COLO668 (cell line): Measurements from ENCODE around the gene SARDH.
"Not testable (repeated sequence)": the region's sequence is repeated elsewhere in the genome, so short reads cannot be mapped to it uniquely, and the experiment has no call there.

Experiments used
- DNase-seq: peaks from one replicate; lab custom pipeline; 2025; ENCODE audit not compliant: unreplicated experiment; lab: John Stamatoyannopoulos, UW

The SARDH gene

DNA sequence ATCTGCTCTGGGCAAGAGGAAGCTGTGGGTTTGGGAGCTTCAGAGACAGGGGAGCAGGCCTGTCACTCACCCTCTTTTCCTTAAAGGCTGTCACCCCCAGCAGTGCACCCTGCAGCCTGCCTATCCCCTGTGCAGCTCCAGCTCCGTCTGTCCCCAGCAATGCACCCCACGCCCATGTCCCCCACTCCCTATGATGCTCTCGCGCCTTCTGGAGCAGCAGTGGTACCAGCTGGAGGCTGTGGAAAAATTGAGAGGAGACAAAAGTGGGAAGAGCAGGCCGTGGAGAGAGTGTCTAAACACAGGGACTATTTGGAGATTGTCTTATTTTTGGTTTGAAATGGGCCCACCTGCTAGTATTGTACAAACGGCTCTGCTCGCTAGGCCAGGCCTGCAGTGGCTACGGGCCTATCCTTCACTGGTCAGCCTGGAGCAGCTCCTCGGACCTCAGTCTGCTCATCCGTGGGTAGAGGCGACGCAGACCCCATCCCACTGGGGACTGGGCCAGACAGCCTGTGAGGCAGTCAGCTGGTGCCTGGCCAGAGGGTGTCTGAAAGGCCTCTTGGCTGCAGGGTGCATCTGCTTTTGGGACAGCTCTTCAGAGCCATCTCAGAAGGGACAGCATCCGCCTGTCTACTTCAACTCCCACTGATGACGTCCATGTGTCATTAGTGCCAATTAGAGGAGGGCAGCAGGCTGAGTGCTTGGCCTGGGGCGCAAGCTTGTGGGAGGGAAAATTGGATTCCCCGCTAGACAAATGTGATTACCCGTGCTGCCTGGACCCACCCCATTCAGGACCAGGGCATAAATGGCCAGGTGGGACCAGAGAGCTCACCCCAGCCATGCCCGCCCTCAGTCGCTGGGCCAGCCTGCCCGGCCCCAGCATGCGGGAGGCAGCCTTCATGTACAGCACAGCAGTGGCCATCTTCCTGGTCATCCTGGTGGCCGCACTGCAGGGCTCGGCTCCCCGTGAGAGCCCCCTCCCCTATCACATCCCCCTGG lies 102.3 kb downstream of the SARDH start, which contains the start of gene DBH:
DBH (plus strand) TSS at position 831 of the 999 bp plus-strand sequence; CDS start at position 840, 9 bp downstream.
- DNase-seq: no peak

DNA sequence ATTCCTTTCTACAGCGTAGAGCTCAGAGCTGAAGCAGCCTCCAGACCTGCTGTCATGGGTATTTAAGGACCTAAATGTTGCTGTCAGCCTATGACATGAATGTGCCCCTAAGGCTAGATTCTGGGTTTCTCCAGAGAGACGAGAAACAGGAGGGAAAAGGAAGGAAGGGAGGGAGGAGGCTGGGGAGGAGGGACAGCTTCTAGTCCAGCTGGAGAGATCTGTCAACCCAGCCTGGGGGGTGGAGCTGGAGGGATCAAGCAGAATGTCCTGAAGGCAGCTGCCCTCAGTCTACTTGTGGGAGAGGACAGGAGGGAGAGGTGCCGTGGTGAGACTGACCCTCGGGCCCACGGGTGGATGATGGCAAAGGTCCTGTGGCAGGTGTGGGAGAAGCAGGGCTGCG lies 103.1 kb downstream of the SARDH start:
- peak; percentile 31 for DNase-seq

DNA sequence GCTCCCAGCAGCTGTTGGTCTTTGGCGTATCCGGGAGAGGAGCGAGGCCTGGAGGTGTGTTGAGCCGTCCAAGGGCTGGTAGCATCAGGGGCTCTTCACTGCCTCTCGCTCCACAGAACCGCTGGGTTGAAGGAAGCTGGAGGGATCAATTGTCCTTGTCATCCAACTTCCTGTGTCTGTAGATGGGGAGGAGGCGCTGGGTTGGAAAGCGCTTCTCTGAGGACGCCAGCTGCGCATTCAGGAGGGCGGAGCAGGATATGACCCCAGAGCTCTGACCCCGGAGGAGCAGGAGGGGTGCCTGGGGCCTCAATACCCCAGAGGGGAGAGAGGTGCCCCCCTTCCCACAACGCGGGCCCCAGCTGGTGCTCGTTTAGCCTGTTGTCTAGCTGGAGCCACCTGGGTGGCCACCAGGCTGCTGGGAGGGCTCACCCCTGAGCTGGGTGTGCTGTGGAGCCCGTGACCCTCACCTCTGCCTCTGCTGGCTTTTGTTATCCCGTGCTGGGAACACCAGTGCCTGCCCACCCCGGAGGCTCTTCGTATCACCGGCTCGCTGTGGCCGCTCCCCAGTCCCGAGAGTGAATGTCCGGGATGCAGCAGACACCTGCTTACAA lies 104.0 kb downstream of the SARDH start:
- DNase-seq: peak; percentile 86

DNA sequence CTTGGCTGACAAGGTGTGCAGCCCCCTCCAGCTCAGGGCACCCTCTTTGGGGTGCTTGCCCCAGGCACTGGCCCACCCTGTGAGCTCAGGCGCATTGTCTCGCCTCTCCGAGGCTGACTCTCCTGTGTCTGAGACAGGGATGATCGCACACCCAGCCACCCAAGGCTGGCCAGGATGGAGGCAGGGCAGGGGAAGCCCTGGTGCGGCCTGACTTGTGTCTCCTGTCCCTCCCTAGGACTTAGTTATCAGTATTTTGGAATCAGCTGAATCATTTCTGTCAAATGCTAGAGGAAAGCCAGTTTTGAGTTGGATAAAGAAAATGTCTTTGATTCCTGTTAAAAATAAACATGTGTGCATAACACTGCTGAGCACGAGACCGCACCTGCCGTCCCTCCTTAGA lies 104.5 kb downstream of the SARDH start:
- peak; percentile 65 for DNase-seq

DNA sequence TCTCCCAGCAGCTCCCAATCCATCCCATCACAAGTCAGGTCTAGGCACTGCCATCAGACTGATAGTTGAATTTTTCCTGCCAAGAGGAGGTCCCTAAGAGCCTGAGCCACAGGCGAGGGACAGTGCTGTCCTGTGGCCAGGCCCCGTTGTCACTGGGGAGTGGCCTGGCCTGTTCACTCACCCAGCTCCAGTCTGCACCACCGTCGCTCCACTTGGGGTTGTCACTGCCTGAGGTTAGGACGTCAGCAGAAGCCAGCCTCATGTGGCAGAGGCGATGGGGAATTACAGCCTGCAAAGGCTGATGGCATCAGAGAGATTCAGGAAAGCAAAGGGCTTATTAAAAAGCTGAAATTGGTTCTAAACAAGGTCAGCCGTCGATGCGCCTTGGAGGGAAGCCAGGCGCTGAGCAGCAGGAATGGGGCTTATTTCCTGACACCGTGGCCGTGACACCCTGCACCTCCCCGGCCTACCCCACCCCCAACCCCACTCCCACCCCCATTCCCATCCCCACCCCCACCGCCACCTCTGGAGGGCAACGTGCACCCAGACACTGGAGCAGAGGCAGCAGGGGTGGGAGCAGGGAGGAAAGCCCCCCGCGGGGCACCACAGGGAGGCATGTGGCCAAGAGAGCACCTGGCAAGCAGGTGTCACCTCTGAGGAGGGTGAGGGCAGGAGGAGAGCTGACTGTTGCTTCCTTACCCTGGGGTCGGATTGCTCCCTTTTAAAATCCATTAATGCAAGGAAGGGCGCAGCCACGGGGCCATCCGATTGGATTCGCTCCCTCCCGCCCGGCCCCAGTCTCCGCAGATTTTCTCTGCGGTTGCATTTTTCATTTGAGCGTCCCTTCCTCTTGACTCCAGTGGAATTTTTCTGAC lies 105.1 kb downstream of the SARDH start:
- DNase-seq: peak; percentile 85

DNA sequence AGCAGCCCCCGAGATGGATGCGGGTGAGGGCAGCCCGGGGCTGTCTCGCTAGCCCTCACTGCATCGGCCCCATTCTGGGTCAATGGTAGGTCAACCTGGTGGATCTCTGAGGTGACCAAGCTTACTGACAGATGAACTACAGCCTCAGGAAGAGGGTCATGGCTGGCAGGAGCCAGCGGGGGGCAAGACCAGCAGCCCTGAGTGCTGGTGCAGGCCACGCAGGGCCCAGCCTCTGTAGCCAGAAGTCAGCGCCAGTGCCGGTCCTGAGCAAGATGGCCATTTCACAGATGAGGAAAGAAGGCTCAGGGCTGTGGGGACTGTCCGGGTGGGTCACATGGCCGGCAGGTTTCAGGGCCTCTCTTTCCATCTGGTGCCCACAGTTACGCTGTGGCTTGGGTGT lies 107.0 kb downstream of the SARDH start:
- no peak for DNase-seq

DNA sequence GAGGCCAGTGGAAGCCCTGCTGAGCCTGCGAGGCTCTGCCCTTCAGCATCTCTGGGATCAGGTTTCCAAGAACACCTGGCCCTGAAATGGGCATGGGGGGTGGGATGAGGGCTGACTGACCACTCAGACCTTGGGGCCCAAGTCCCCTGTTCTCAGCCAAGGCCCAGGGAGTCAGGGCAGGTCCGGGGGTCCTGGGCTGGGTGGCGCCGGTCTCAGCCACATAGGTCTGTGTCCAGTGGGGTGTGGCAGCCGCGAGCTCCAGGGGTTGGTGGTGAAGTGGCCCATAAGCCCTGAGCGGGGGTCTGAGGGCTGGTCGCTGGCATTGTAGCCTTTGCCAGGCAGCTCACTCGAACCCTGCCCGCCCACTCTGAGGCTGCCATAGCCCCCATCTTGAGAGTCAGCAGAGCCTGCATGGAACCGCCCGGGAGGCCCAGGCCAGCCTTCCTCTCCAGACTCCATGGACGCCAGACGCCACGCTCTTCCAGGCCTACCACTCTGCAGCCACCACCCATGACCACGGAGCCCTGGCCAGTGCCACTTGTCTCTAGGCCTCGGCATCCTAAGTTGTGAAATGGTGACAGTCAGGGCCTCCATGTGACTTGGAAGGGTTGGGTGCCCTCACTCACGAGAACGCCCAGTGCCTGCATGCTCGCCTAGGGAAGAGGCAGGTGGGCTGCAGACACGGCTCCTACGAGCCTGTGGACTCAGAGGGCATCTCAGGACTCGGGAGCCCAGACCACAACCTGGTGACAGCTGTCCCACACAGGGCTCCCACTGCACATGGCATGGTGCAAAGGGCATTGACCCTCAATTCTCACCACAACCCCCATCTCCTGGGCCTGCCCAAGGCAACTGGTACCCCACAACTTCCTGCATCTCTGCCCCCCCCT lies 108.7 kb downstream of the SARDH start:
- DNase-seq: no peak

DNA sequence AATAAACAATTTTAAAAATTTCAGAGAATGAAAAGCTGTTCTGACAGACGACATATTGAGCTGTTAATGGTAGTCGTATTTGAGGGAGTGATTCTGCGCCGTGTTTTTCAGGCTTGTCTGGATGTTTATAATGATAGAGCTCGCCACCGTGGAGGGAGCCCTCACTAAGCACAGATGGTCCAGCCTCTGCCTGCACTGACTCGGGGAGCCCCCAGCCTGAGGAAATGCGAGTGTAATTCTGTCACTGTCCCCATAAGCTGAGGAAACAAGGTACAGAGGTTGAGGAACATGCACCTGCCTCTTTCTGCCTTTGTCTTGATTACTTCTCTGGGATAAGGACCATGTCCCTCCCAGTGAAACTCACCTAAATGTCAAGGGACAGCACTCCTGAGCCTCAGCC lies 109.4 kb downstream of the SARDH start:
- no peak for DNase-seq

DNA sequence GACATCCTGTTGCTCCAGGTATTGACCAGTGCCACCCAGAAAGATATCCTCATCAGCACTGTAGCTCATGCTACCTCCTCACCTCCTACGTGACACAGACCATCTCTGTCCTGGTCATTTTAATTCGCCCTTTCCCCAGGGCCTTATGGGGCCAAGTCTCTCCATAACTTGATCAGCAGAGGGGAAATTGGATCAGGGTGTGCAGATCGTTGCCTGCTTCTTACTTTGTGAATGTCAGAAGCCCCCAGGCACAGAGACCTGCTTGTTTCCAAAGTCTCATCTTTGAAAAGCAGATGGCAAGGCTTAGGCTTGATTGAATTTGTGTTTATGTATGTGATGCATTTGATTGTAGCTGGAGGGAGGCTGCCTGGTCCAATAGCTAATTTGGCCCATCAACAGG lies 110.8 kb downstream of the SARDH start:
- DNase-seq: no peak

DNA sequence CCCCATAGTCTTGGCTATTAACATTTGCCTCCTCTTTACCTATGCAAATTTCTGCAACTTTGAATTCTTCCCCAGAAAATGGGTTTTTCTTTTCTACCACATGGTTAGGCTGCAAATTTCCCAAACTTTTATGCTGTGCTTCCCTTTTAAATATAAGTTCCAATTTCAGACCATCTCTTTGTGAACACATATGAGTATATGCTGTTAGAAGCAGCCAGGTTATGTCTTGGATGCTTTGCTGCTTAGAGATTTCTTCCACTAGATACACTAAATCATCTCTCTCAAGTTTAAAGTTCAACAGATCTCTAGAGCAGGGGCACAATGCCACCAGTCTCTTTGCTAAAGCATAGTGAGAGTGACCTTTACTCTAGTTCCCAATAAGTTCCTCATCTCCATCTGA lies 112.1 kb downstream of the SARDH start:
- DNase-seq: not testable (repeated sequence)

DNA sequence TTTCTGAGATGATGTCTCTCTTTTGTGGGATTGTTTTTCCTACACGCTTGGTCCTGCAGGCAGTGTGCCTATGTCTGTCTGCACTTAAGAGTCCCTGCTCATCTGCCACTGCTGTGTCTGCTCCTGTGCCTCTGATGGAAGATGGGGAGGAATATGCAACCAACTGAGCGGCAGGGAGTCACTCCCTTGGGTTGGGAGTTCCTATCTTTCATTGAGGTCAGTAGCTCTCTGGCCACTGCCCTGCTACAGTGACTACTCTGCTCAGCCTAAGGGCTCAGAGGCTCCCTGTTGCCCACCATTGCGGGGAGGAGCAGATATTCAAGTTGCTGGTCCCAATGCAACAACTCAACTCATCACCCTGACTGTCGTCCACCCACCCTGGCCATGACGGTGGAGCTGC lies 115.6 kb downstream of the SARDH start:
- DNase-seq: no peak

DNA sequence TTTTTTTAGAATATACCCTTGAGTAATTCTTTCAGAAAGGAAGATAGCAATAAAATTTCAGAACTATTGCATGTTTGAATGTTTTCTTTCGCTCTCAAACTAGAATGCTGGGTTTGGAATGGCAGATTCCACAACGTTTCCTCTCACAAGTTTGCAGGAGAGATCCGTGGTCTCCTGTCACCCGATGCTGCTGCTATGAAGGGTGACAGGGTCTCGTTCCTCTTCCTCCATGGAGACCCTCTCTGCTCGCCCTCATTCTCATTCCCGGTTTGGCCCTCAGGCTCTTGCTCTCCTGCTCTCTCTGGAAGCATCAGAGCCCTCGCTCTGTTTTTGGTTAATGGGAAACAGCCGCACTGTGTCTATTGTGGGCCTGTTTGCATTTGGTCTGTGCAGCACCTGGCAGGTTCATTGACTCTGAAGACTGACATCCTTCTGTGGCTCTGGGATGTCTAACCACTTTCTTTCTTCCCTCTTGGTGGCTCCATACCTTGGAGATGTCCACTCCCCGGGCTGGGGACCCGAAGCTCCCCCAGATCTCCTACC lies 116.4 kb downstream of the SARDH start:
- DNase-seq: peak; percentile 31

DNA sequence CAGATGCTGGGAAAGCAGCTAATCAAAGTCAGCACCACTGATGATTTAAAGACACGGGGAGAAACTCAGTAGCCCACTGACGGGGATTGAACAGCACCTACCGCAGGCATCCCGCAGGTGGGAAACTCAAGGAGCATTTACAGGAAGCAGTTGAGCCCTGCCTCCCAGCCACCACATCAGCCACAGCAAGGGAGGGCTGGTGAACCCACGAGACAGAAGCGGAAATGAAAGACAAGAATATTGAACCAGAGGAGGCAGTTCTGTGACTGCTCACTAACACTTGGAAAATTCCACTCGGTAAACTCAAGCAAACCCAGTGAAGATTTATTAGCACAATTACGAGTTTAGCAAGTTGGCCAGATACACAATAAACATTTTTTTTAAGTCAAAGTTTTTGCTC lies 118.4 kb downstream of the SARDH start:
- no peak for DNase-seq

DNA sequence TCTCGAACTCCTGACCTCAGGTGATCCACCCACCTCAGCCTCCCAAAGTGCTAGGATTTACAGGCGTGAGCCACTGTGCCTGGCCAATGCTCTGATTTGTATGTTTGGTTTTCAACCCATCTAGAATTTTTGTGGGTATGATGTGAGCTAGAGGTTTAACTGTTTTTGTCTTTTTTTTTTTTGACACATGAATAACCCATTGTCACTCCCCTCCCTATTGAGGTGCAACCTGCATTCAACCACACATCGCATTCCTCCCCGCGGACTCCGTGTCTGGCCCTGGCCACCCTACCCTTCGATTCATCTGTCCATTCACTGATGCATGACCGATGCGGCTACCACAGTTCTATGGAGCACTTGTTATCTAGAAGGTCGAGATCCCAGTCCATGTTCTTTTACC lies 119.4 kb downstream of the SARDH start:
- DNase-seq: no peak

DNA sequence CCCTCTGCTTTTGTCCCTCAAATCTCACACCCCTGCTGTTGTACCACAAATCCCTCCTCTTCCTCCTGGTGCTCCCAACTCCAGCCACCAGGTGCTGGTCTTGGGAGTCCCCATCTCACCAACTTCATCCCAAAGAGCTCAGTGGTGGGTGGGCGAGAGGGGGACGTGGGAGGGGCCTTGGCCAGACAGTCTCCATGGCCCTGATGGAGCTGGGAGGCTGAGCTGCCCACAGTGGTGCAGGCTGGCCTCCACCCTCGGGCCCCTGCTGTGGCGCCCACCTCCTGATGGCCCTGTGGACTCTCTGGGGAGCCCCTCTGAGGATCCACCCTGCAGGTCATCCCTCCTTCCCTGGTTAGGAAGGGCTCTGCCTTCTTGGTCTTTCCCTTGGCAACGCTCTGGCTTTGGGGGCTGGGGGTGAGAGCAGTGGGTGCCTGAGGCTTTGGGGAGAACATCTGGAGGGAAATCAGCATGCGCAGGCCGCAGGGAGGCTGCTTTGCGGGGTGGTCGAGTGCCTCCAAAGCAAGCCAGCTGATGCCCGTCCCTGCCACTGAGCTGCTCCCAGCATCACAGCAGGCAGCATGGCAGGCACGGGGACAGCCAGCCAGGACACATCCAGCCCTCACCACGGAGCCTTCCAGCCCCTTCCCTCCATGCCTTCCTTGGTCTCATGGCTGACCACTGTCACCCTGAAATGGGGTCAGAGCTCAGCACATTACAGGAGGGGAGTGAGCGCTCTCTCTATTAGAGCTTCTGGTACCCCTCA lies 121.3 kb downstream of the SARDH start:
- no peak for DNase-seq

DNA sequence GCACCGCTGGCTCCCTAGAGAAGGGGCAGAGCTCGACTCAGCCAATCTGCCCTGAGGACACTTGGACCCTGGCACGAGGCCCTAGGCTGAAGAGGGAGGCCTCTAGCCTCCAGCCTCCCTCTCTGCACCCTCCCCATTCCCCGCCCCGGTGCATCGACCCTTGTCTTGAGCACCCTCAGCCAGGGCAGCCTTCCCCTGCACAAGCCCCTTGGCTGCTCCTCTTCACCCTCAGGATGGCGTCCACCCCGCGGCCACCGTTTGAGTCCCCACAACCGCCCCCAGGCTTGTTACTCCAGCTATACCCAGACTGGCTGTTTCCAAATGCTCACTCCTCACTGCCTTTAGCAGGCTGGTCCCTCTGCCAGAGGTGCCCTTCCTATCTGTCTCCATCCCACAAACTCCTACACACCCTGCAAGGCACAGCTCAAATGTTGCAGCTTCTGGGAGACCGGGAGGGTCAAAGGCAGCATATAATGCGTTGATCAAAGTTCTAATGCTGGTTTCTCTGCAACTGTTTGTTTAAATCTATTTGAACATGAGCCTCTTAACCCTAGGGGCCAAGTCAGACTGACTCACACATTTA lies 122.5 kb downstream of the SARDH start:
- no peak for DNase-seq

DNA sequence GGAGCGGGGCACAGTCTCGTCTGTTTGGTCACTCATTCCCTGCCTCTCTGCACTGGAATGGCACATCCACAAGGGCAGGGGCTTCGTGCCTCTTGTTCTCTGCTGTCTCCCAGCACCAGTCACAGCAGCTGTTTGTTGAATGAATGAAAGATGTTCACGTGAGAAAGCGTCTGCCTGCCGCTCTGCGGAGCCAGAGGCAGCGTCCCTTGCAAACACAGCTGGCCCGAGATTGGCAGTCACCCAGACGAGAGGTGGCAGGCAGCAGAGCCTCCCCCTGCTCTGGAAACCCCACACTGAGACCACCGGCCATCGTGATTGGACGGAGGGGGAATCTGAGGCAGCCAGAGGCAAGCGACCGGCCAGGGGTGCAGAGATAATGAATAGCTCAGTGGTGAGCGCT lies 123.0 kb downstream of the SARDH start:
- no peak for DNase-seq

DNA sequence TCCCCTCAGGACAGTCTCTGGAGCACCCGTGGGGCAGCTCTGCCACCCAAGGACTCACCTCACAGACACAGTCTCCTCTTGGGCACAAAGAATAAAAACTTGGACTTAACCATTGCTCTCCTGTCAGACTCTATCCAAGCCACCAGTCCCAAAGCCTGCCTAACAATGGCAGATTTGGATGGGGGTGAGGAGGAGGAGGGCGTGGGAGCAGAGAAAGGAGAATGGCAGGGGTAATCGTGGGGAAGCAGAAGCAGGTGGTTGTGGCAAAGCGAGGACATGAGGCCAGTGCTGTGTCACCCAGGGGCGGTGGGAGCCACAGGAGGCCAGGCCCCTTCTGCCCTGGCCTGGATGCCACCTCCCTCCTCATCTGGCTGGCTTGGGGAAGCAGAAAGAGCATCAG lies 123.5 kb downstream of the SARDH start:
- DNase-seq: no peak

DNA sequence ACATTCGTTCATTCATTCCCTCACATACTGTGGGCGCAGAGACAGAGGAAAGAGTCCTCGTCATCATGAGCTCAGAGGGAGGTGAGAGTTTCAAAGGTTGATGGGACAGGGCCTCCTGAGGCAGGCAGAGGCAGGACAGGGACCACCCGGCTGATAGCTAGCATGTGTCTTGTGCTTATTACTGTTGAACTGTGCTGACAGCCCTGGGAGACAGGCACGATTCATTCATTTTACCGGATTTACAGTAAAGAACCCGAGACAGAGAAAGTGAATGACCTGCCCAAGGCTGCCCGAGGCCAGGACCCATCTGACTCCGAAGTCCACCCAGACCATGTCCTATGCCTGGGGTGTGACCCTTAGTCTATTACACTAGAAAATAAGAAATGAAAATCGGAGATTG lies 124.1 kb downstream of the SARDH start:
- DNase-seq: no peak
